ENCODE results near the gene ABL1.
"Not testable (repeated sequence)": the region's sequence is repeated elsewhere in the genome, so short reads cannot be mapped to it uniquely, and the experiment has no call there.

The ABL1 gene

DNA sequence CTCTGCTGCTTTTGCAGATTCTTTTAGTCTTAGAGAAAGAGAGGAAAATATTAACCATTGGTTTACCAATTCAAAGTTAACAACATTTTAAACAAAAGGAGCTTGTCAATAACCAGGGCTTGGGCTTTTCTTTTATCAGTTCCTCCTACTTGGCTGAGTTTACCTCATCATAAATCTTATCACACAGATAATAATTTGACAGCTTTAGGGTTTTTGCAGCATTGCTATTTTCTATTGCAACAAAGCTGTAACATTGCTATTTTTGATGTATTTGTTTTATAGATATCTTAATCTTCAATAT, 9.8 kb upstream of the ABL1 start:
- DNase-seq (ENCODE audit: low spot score), result no peak

DNA sequence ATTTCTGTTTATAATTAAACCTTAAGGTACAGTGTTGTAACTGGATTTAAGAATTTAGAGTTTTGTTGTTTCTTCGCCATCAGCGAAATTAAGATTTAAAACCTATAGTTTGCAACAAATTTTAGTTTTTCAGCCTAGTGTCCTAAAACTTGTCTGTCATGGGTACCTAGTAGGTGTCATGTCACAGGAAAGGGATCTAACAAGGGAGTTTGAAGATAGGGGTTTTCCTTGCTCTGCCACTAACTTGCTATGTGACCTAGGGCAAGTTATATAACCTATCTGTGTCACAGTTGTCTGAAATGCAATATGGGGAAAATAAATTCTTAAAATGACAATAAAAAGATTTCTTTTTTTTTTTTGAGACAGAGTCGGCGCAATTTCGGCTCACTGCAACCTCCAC, 9.2 kb upstream of the ABL1 start:
- DNase-seq (ENCODE audit: low spot score), result no peak

DNA sequence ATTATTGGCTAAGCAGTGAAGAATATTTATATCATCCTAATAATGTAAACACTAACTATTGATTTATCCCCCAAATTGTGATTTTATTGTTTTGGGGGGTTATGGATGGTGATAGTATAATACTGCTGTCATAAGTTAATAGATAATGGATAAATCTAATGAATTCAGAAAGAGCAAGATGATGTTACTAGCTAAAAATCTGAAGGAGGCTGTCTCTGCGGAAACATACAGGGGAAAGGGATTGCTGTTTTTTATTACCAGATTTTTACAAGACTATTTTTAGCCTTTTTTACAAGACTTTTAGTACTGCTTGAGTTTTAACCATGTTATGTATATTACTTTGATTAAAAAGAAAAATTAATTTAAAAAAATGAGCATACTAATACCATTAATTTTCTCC, 5.3 kb upstream of the ABL1 start:
- DNase-seq (ENCODE audit: low spot score), result no peak

DNA sequence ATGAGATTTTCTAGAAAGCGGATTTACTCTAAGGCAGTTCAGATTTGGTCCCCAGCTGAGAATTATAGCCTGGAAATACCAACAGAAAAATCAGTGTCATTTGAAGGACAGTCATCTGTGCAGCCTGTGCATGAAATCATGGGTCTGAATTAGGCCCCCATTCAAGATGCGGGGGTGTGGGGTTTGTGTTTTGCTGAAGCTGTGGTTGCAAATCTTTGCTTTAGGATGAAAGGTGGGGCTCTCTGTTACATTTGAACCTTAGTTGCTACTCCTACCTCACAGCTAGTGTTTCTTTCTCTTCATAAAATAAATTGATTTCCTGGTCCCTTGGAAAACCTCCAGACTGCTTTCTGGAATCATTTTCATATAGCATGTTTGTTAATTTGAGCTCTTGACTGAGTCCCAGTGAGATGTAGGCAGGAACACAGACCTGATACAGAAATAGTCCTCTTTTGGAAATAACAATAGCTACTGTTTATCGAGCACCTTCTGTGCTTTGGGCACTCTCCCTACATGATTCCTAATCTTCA, 4.8 kb upstream of the ABL1 start:
- DNase-seq (ENCODE audit: low spot score), result no peak

DNA sequence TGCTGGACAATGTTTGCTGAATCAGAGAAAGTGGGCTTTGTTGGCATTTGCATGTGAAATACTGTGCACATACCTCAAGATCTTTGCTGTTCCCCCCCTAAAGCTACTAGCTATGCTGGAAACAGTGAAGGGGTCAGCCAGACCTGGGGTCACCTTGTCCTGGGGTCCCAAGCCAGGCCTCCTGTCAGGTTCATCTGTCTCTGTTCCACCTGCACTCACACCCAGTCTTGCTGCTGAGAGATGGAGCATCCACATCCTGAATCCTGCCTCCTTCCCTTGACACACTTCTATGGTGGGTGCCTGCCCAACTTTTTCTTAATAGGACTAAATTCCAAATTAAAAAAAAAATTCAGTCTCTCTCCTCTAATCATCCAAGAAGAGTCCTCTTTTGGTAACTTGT, 4.0 kb upstream of the ABL1 start:
- no peak for DNase-seq (ENCODE audit: low spot score)

DNA sequence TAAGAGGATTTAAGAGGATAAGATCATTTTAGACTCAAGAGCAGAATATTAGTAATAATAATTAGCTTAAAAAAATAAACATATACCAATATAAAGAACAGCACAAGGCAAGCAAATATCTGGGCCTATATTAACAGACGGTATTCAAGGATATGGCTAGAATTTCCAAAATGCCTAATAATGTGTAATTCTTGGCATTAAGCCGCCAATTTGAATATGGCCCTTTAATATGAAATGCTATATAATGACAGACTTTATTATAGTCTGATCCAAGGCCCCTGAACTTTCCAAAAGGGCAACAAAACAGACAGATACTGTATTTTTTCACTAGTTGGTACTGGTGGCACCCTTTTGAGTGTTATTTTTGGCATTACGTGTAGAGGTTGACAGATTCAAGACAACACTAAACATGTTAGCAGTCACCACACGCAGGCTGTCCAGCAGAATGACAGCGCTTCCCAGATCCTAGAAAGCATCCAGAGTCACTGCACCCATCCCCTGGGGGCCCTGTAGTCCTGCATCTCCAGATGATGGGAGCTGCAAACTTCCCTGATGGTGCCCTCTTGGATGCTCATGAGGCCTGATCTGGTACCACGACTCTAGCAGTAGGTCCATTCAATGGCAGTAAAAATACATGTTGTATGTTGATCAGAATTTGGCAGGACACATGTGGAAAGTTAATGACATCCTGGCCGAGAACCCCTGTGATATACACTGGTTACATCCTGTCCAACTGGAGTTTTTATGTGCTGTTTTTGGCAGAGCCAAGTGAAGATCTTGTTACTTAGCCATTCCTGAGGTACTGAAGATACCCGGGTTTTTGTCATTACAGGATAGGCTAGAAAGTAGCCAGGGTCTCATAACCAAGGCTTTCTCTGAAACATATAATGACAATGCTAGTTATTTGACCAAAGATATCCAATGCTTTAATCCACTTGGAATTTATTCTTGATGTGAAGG, 1.7 kb upstream of the ABL1 start:
- no peak for DNase-seq (ENCODE audit: low spot score)

DNA sequence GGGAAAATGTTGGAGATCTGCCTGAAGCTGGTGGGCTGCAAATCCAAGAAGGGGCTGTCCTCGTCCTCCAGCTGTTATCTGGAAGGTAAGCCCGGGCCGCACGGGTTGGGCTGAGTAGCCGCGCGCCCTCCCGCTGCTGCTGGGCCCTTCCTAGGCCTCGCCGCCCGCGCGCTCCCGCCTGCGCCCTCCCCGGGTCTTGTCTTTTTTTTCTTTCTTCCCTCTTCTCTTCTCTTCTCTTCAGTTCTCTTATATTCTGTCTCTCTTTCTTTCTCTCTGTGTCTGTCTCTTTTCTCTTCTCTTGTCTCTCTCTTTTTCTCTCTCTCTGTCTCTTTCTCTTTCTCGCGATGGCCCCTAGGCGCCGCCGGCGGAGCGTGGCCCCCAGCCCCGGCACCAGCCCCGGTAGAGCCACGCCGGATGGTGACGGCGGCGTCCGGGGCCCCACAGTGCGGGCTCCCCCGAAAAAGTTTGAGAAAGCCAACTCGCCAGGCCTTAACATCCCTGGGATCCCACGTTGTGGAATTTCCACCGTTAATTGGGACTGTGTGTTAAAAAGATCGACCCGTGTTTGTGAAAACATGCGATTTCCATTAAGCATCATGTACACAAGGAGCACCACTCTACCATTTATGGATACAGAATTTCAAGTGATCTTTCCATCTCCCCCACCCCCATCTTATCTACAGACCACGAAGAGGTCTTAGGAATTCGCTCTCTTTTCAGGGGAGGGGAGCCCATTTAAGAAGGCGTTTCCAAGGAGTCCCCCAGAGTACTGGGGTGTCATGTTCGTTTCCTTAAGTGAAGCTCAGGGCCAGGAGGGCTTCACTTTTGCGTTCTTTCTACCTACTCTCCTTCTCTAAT, 616 bp downstream of the ABL1 start:
- no peak for DNase-seq (ENCODE audit: low spot score)

DNA sequence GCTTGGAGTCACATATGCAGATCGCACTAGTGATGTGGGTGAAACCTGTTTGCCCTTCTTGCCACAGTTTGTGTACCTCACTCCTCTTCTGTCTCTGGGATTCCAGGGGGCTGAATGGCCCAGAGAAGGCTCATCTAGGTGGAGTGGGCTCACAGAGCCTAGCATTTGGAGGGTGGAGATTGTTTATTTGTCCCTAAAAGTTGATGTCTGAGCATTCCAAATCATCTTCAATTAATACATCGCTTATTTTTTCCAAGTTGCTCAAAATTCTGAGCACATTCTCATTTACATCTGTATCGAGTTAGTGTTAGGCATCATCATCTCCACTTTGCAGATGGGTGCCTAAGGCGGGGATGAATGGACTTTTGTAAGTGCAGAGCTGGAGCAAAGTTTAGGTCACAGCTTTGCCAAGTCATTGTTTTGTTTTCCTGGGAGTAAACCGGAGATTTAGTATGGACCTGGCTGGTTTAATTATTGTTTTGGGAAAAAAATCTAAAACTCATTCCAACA, 2.0 kb downstream of the ABL1 start:
- DNase-seq (ENCODE audit: low spot score), result peak; percentile 86

DNA sequence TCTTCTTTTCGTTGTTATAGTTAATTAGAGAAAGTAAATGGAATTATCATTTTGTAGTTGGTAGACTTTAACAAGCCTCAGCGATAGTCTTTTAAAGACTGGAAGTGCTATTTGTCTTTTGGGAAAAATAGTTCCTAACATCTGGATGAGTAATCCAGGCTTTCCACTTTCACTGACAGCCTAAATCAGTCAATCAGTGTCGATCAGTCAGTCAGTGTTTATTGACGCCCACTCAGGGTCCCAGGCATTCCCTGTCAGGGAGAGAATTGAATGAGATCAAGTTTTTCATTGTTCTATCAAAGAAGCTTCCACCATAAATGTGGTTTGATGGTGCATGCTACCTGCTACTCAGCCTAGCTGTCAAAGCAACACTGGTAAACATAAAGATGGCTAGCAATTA, 2.6 kb downstream of the ABL1 start:
- DNase-seq (ENCODE audit: low spot score), result no peak

DNA sequence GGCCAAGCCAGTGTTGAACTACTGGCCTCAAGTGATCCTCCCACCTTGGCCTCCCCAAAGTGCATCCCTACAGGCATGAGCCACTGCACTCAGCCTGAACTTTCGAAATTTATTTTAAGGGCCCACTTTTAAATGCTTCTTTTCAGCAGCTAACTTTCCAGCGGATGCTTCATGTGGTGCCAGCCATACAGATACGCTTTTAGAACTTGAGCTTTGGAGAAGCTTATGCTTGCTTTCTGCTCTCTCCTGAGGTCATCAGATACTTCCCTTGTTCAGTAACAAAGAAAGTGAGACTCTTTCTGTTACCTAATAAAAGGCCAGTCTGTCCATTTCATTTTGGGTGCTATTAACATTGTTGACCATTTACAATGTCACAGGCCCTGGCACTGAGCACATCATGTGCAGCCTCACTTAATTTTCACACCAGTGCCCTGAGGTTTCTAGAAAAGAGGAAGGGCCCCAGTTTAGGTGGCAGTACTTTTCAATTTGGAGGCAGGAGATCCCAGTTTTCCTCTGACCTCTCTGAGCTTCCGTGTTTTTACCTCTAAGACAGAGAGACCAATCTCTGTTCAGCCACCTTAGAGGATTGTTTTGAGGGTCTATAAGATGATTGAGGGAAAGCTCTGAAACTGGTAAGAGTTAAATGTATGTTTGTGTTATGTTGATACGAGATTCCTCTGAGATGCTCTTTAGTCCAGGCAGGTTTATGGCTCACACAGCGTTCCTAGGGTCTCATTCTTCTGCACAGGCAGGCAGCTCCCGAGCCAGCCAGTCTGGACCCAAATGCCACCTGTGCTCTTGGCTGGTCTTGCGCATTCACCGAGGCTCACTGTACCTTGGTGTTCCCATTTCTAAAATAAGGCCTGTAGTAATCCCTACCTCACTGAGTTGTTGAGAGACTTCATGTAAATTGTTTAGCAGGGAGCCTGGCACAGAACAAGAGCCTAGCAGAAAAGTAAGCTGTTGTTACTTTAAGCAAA, 4.4 kb downstream of the ABL1 start:
- no peak for DNase-seq (ENCODE audit: low spot score)

DNA sequence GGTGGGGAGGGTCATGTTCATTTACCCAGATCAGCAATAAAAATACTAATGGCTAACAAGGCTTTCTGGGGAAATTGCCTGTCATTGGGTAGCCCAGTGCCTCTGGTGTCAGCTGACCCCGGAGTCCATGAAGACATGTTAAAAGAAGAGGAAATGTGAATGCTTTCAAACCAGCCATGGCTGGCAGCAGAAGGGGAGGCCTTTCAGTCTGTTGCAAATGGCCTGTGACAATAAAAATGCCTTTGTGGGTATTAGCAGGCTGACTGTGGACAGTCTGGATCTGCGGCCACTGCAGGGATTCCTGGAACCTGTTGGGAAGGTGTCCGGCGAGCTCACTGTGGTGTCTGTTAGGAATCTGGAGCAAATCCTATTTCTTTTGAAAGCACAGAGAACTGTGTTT, 7.5 kb downstream of the ABL1 start:
- DNase-seq (ENCODE audit: low spot score), result no peak

DNA sequence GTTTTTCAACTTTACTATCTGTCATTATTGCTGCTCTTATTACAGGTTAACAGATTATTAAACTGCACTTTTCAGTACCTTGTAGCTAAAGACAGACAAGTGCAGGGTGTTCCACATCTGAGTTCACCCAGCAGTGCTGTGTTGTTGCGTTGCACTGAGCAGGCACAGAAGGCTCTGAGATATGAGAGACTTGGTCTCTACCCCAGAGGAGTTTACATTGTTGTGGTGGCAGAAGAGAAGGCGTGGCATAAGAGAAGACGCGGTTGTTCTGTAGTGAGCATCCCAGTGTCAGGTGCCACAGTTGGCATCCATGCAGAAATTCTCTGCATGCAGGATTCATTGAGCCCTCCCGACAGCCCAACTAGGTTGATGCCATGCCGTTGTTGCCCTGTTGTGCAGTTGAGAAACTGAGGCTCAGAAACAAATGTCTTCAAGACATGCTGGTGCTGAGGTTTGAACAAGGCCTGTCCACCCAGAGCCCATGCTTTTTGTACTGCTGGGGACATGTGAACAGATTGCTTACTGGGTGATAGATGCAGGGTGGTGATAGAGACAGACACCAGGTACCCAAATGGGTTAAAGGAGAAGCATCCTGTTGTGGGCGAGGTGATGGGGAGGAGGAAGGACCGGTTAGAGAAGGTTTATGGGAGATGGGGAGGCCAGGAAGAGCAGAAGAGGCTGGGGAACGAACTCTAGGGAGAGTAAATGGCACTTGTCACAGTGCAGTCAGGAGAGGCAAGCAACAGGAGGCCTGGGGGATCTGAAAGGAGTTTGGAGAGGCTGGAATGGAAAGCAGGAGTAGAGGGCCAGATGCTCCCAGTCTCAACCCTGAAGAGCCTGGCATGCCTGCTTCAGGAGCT, 8.2 kb downstream of the ABL1 start:
- DNase-seq (ENCODE audit: low spot score), result no peak

DNA sequence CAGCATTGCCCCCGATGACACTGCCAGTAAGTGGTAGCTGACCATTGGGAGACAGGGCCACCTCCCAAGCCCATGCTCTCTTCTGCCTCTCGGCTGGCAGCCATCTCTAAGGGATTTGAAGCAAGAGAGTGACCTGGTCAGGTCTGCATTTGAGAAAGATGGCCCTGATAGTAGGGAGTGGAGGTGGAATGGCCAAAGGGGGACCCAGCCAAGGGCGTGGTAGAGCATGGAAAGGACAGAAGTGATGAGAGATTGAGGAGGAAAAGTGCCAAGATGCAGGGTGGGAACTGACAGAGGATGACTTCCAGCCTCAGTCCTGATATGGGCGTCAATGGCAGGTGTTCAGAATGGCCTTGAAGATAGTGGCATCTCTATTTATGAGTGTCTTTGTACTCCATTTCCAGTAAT, 9.0 kb downstream of the ABL1 start:
- no peak for DNase-seq (ENCODE audit: low spot score)

DNA sequence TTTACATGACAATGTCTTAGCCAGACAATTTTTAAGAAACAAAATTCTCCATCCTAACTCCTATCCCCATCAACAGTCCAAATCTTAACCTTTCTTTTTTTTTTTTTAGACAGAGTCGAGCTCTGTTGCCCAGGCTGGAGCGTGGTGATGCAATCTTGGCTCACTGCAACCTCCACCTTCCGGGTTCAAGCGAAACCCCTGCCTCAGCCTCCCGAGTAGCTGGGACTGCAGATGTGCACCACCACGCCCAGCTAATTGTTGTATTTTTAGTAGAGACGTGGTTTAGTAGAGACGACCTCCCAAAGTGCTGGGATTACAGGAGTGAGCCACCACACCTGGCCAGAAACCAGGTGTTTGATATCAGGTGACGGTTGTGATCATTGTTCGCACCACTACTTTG, 10.2 kb downstream of the ABL1 start:
- no peak for DNase-seq (ENCODE audit: low spot score)

DNA sequence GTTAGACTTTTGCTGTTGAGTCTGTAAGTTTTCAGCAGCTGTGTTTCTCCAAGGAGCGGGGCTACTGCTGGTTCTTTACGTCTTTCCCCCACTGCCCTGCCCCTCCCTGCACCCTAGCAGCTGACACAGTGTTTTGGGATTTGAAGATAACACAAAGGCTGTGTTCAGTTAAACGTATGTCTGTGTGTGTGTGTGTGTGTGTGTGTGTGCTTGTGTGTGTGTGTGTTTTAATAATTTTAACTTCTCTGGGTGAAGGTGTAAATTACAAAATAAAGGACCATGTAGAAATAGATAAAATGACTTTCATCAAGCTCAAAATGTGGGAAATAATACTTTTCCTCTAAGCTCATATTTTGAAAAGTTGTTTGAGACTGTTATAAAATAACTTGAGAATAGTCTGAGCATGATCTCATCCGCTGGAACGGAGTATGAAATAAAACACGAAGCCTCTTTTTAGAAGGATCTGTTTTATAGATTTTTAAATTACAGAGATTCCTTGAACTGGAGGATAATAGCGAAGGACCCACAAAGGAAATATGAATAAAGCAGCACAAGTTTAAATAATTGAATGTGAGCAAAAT, 10.9 kb downstream of the ABL1 start:
- DNase-seq (ENCODE audit: low spot score), result no peak

DNA sequence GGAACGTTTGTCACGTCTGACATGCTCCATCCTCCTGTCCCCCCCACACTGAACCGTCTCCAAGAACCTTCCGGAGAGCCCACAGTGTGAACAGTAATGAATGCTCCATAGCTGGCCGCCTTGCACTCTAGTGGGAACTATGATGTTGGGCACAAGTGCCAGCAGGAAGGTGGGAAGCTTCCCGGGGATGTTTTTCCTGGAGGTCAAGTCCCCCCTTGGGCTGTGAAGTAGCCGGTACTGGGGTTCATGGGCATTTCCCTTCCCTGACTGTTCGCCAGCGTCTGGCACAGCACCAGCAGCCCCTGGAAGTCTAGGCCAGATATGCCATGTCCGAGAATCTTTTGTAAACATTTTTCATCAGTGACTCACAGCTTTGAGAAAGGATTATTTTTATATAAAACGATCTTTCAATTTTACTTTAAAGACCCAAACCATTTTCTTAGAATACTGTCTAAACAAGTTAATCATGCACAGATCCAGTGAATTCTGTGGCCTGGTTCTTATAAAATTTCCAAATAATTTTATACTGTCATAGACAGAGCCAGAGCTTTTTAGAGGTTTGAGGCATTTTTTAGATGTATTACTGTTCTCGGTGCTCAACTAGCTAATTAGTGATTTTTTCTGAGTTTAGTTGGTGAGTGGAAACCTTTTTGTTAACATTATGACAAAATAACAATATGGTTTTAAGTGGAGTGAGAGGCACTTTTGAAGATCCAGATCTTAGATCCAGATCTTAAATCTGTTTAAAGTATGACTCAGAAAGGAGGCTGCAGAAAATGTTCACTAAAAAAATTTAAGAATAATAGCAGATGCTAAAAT, 11.6 kb downstream of the ABL1 start:
- DNase-seq (ENCODE audit: low spot score), result no peak

DNA sequence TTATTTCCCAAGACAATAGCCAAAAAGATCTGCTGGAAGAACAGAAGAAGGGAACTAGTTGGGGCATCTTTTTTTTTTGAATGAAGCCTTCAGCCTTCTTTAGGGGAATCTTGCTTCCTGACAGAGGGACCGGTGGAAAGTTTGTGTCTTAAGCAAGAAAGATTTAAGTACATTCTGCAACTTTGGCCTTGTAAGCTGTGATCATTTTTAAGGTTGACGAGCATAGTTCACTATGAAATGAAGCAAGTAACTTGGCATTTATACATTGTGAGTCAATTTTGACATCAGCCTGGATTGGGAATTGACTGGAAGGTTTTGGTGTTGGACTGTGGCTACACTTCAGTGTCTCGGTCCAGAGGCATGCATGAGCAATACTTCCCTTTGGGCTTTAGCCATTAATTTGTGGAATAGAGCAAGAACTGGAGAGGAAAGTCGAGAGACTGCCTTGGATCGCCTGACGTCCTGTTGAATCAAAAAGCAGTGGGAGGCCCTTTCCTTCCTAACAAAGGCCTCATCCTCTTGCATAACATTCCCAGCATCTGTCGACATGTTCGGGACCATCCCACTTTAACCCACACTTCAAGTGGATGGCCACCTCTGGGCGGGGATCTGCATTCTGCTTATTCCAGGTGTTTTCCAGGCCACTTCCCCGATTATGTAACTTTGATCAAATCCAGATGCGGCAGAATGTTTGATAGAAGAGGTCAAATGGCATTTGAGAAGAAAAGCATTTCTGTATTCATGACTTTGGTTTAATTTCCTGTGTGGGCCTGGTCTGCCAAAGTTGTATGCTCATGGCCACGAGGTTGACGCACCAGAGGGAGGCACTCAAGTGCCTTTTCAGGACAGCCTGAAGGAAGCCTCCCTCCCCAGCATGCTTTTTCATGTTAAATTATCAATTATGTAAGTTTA, 12.5 kb downstream of the ABL1 start:
- DNase-seq (ENCODE audit: low spot score), result no peak

DNA sequence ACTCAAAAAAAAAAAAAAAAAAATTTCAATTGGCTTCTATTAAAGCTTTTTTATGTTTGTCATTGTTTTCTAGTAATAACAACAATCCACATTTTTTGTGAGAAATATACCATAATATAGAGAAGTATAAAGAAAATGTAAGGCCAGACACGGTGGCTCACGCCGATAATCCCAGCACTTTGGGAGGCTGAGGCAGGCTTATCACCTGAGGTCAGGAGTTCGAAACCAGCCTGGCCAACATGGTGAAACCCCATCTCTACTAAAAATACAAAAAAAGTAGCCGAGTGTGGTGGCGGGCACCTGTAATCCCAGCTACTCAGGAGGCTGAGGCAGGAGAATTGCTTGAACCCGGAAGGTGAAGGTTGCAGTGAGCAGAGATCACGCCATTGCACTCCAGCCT, 13.5 kb downstream of the ABL1 start:
- DNase-seq (ENCODE audit: low spot score), result not testable (repeated sequence)

Data from putamen (tissue), 1 donor.